AG09319 (cell line): ENCODE measurements around the gene ABCC3.

Experiments used
- DNase-seq: peaks from one replicate; pipeline ENCODE4 v3.0.0-alpha.2; 2010; ENCODE audit warnings: low read depth; ENCODE audit errors: extremely low read depth
- CTCF ChIP-seq: IDR thresholded peaks from 2 replicates; pipeline ENCODE4 v1.5.1; 2011; ENCODE audit warnings: low read depth, mild to moderate bottlenecking, inconsistent platforms, low read length, moderate library complexity

Gene ABCC3

GRCh38 chr17:50634915-50635731 lies 442 bp downstream of the ABCC3 start:
- no peak for DNase-seq

GRCh38 chr17:50635732-50635981 lies 976 bp downstream of the ABCC3 start:
- no peak for DNase-seq
- no peak for TF ChIP-seq CTCF

More at GRCh38 chr17:50634915-50635731, 442 bp downstream of the ABCC3 start:
- TF ChIP-seq CTCF: no peak

GRCh38 chr17:50635982-50636803 lies 1.5 kb downstream of the ABCC3 start:
- no peak for TF ChIP-seq CTCF
- no peak for DNase-seq

GRCh38 chr17:50636804-50637195 lies 2.1 kb downstream of the ABCC3 start:
- TF ChIP-seq CTCF: no peak
- DNase-seq: no peak

GRCh38 chr17:50637829-50638605 lies 3.3 kb downstream of the ABCC3 start:
- TF ChIP-seq CTCF: no peak
- no peak for DNase-seq

GRCh38 chr17:50638606-50638965 lies 3.9 kb downstream of the ABCC3 start:
- no peak for TF ChIP-seq CTCF
- no peak for DNase-seq
